Gastrocnemius medialis (tissue), 4 donors: ENCODE data around the gene ABTB2. TPM values are rescaled to one million over a fixed set of nuclear protein-coding genes. Genes with fewer than 3 reads are reported as not detected.

Experiments
- ATAC-seq, 2 donors: fragments of 150-250 bp; one replicate each; pipeline ENCODE4 v1.9.1; 2016
- DNase-seq, 2 donors: peaks; one replicate each; pipeline ENCODE4 v3.0.0-alpha.2; 2019
- H3K27ac ChIP-seq, 4 donors: fragments of 200-600 bp; sonication (generic); 1 replicate in 1 of 4; 2 replicates in 3 of 4; pipeline ENCODE4 v1.5.1; 2016 to 2018; ENCODE audit warnings: mild to moderate bottlenecking in 2 of 4, moderate library complexity in 1 of 4
- H3K27me3 ChIP-seq, 3 donors: fragments of 200-600 bp; sonication (generic) in 2 of 3; 1 replicate in 1 of 3; 2 replicates in 2 of 3; pipeline versions ENCODE4 v1.5.1 to v1.6.0; 2016 to 2019; ENCODE audit warnings: mild to moderate bottlenecking in 1 of 3, moderate library complexity in 1 of 3
- H3K36me3 ChIP-seq, 2 donors: fragments of 200-600 bp; sonication (generic) in 1 of 2; one replicate each; pipeline ENCODE4 v1.5.1; 2017 to 2018
- H3K4me1 ChIP-seq, 2 donors: fragments of 200-600 bp; sonication (generic) in 1 of 2; one replicate each; pipeline ENCODE4 v1.5.1; 2016 to 2017; ENCODE audit warnings: mild to moderate bottlenecking in 2 of 2
- H3K4me3 ChIP-seq, 4 donors: fragments of 200-600 bp; sonication (generic) in 3 of 4; 1 replicate in 1 of 4; 2 replicates in 3 of 4; pipeline ENCODE4 v1.5.1; 2016 to 2019; ENCODE audit warnings: mild to moderate bottlenecking in 2 of 4
- H3K9me3 ChIP-seq, 3 donors: fragments of 200-600 bp; sonication (generic) in 2 of 3; 1 replicate in 1 of 3; 2 replicates in 2 of 3; pipeline ENCODE4 v1.5.1; 2016 to 2019
- CTCF ChIP-seq, 5 experiments: fragments of 450-650 bp in 3 of 5; fragments of 200-600 bp in 2 of 5; sonication (generic) in 2 of 5; IDR thresholded peaks in 4 of 5; conservative IDR thresholded peaks in 1 of 5; 1 replicate in 4 of 5; 2 replicates in 1 of 5; pipeline ENCODE4 v1.5.1; 2016 to 2019; ENCODE audit warnings: antibody characterized with exemption in 5 of 5, mild to moderate bottlenecking in 3 of 5, moderate library complexity in 3 of 5
- POLR2A ChIP-seq, 2 donors: fragments of 450-650 bp; IDR thresholded peaks; one replicate each; pipeline ENCODE4 v1.6.1; 2017; ENCODE audit warnings: antibody characterized with exemption in 2 of 2, mild to moderate bottlenecking in 2 of 2, moderate library complexity in 2 of 2
- in situ Hi-C, 4 donors: fragments of 200-750 bp; cut with MboI; loops; one replicate each; pipeline versions ENCODE4 v1.15.0 to v1.8.0; 2017; ENCODE audit warnings: low sequenced_read_pairs in 4 of 4
- intact Hi-C: fragments of 100-400 bp; cut with DNase I; formaldehyde crosslinking; loops from one replicate; pipeline ENCODE4 v1.15.1; 2023; ENCODE audit warnings: low total_unique reads
- total RNA-seq, 4 donors: library from RNA; depleted of rRNA; stranded (reverse); fragments of >200 nt; gene quantifications; one replicate each; pipeline versions ENCODE4 v1.1.0 to v1.2.3, GENCODE V29; 2016

The ABTB2 gene
- total RNA-seq, 4 donors from 2014 or later = 8.8 to 30.7 (median 12.2) TPM

- Histone ChIP-seq H3K9me3 (no peaks in the 10 kb centered on the region), H3K4me1 (peaks cover 24 to 35% of the 10 kb centered on the region in 2 donors), H3K27me3 (no peaks in the 10 kb centered on the region), H3K4me3 (no peak overlapping the region), H3K36me3 (no peaks in the 10 kb centered on the region), H3K27ac (no peak overlapping the region)
- DNase-seq (no peak), ATAC-seq (peak in 1 of 2 donors; percentile 47)
- in situ Hi-C loops = no loop called here
- intact Hi-C loops = no loop called here
- TF ChIP-seq CTCF (IDR thresholded peaks at IDR 0.05 in 4 of 5, conservative IDR thresholded peaks at IDR 0.05 in 1 of 5) = no peak
- TF ChIP-seq POLR2A (IDR thresholded peaks at IDR 0.05) = no peak
Measured at GRCh38 chr11:34299284-34299972, 58.4 kb downstream of the ABTB2 start.

DNA sequence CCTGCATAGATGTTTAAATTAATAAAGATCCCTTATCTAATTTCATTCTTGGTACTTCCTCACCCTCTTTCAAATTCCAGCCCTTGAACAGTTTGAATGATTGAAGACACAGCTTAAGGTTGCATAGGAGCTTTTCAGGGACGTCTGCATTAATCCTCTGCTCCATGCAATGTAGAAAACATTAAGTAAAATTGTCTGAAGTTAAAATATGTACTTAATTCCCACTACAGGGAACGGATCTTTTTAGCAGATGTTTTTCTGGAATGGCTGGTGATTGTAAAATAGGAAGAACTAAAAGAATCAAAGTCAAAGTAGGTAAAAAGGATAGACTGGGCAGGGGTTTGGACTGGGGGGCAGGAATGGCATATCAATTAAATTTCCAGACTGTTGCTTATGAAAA, 58.9 kb downstream of the ABTB2 start:
- DNase-seq = no peak
- intact Hi-C loops = no loop called here
- Histone ChIP-seq H3K36me3 (no peaks in the 10 kb centered on the region), H3K27me3 (no peaks in the 10 kb centered on the region), H3K4me3 (no peak overlapping the region), H3K27ac (no peak overlapping the region), H3K4me1 (peaks cover 24 to 35% of the 10 kb centered on the region in 2 donors), H3K9me3 (no peaks in the 10 kb centered on the region)
- no peak for ATAC-seq
- TF ChIP-seq POLR2A (IDR thresholded peaks at IDR 0.05) (no peak), CTCF (IDR thresholded peaks at IDR 0.05 in 4 of 5, conservative IDR thresholded peaks at IDR 0.05 in 1 of 5) (no peak)
- in situ Hi-C loops = no loop called here

GRCh38 chr11:34296412-34296811, 61.4 kb downstream of the ABTB2 start:
- no peaks in the 10 kb centered on the region for H3K9me3 ChIP-seq
- H3K4me1 ChIP-seq = peaks cover 8 to 16% of the 10 kb centered on the region in 2 donors
- no peaks in the 10 kb centered on the region for H3K36me3 ChIP-seq
- intact Hi-C loops (no loop called here), in situ Hi-C loops (no loop called here)
- no peak for DNase-seq
- TF ChIP-seq CTCF (IDR thresholded peaks at IDR 0.05 in 4 of 5, conservative IDR thresholded peaks at IDR 0.05 in 1 of 5) (no peak), POLR2A (IDR thresholded peaks at IDR 0.05) (no peak)
- H3K4me3 ChIP-seq = no peak overlapping the region
- no peak for ATAC-seq
- H3K27ac ChIP-seq = no peak overlapping the region
- no peaks in the 10 kb centered on the region for H3K27me3 ChIP-seq

DNA sequence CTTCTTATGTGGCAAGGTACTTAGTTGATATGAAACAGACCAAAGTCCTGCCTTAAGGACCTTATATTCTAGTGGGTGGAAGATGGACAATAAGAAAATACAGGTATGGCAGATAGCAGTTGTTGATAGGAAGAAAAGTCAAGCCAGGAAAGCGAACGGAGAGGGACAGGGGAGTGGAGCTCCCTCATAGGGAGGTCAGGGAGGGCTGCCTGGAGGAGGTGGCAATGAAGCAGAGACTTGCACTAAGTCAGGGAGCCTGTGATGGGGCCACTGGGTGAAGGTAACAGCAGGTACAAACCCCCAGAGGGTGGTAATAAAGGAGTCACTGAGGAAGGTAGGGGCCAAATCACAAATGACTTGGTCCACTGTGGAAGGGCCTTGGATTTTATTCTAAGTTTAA, 65.3 kb downstream of the ABTB2 start:
- TF ChIP-seq POLR2A (IDR thresholded peaks at IDR 0.05) (no peak), CTCF (IDR thresholded peaks at IDR 0.05 in 4 of 5, conservative IDR thresholded peaks at IDR 0.05 in 1 of 5) (no peak)
- in situ Hi-C loops = no loop called here
- Histone ChIP-seq H3K4me3 (no peak overlapping the region), H3K27me3 (no peaks in the 10 kb centered on the region), H3K36me3 (no peaks in the 10 kb centered on the region), H3K4me1 (peaks cover 0 to 6% of the 10 kb centered on the region in 2 donors), H3K27ac (no peak overlapping the region), H3K9me3 (no peaks in the 10 kb centered on the region)
- no peak for ATAC-seq
- intact Hi-C loops = no loop called here
- no peak for DNase-seq

DNA sequence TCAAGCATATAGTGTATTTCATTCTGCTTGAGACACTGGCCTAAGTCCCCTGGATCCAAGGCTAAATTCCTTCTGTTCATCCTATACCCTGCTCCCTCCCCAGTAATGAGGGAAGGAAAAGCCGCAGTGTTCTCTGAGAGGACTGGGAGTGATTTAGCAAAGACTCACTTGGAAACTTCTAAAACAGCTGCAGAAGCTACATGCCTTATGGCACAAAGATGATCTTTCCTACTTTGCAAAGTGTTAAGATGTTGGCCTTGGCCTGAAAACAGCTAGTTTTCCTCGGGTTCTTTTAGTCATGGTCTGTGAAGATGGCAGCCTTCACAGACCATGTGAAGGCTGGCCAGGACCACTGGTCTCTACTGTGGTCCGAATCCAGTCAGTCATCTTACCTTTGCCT, 65.7 kb downstream of the ABTB2 start:
- no peaks in the 10 kb centered on the region for H3K36me3 ChIP-seq
- no peak overlapping the region for H3K4me3 ChIP-seq
- DNase-seq (no peak), ATAC-seq (no peak)
- no peaks in the 10 kb centered on the region for H3K27me3 ChIP-seq
- H3K4me1 ChIP-seq = peaks cover 0 to 6% of the 10 kb centered on the region in 2 donors
- intact Hi-C loops (no loop called here), in situ Hi-C loops (no loop called here)
- TF ChIP-seq POLR2A (IDR thresholded peaks at IDR 0.05) (no peak), CTCF (IDR thresholded peaks at IDR 0.05 in 4 of 5, conservative IDR thresholded peaks at IDR 0.05 in 1 of 5) (no peak)
- H3K9me3 ChIP-seq = no peaks in the 10 kb centered on the region
- H3K27ac ChIP-seq = no peak overlapping the region
